ENCODE measurements around the gene DNA2. TPM values are rescaled to one million over a fixed set of nuclear protein-coding genes. Genes with fewer than 3 reads are reported as not detected.
"Not testable (repeated sequence)": the region's sequence is repeated elsewhere in the genome, so short reads cannot be mapped to it uniquely, and the experiment has no call there.

Gene DNA2
- polyA plus RNA-seq: 2.6 to 7.6 TPM (median 3.5 TPM) in 3 replicates
- 2.2 TPM for polyA plus RNA-seq (2011; ENCODE audit: low read depth)
- polyA plus RNA-seq (2011; cell fraction: cytosol; rRNA removed): 1.4 and 2.3 TPM in 2 replicates
- 8.5 and 12.0 TPM in 2 replicates for polyA plus RNA-seq (2011; cell fraction: nucleus; rRNA removed)
- 2.6 and 3.4 TPM in 2 replicates for polyA plus RNA-seq (2012; ENCODE audit: low replicate concordance)
- polyA minus RNA-seq: 0.10 to 7.8 TPM (median 3.5 TPM) in 3 replicates
- polyA minus RNA-seq (2011; cell fraction: cytosol; rRNA and poly(A)+ RNA removed): 1.3 TPM
- polyA minus RNA-seq (2011; cell fraction: nucleus; rRNA and poly(A)+ RNA removed): 2.3 and 4.7 TPM in 2 replicates

- TF ChIP-seq EZH2 (IDR thresholded peaks at IDR 0.05; ENCODE audit: low read length) (no peak), CTCF (optimal IDR thresholded peaks at IDR 0.05 in 1 of 3, IDR thresholded peaks at IDR 0.05 in 1 of 3, conservative IDR thresholded peaks at IDR 0.05 in 1 of 3; ENCODE audit: extremely low read depth in 1 of 3, insufficient read depth in 2 of 3, low read length in 3 of 3) (no peak)
- FAIRE-seq (no peak), DNase-seq (ENCODE audit: low read depth, low spot score) (peak; percentile 4)
- Histone ChIP-seq H3K9me3 (ENCODE audit: control insufficient read depth, low read depth, low read length) (no peaks in the 10 kb centered on the region), H3K9me1 (ENCODE audit: control insufficient read depth, extremely low read depth, insufficient read depth, low read length) (no peaks in the 10 kb centered on the region), H2AFZ (ENCODE audit: control insufficient read depth, low read length) (peak within 1 kb of the TSS; percentile 96), H3K36me3 (ENCODE audit: control insufficient read depth in 2 of 2, extremely low read depth in 1 of 2, insufficient read depth in 2 of 2, low read length in 2 of 2) (peaks cover 0 to 6% of the 10 kb centered on the region in 2 experiments), H4K20me1 (ENCODE audit: control insufficient read depth, extremely low read depth, insufficient read depth, low read length) (no peaks in the 10 kb centered on the region), H3K4me1 (ENCODE audit: control insufficient read depth, extremely low read depth, insufficient read depth, low read length) (peaks cover 18% of the 10 kb centered on the region), H3K27me3 (ENCODE audit: control insufficient read depth, extremely low read depth, insufficient read depth, low read length) (no peaks in the 10 kb centered on the region), H3K4me3 (ENCODE audit: control insufficient read depth in 2 of 3, extremely low read depth in 1 of 3, insufficient read depth in 2 of 3, low read depth in 1 of 3, low read length in 3 of 3) (peak within 1 kb of the TSS; percentile 56 to 79 (median 76)), H3K4me2 (ENCODE audit: control insufficient read depth, extremely low read depth, insufficient read depth, low read depth, low read length) (peak within 1 kb of the TSS; percentile 94), H3K27ac (ENCODE audit: control insufficient read depth, insufficient read depth, low read length) (peak within 1 kb of the TSS; percentile 65), H3K79me2 (ENCODE audit: control insufficient read depth, insufficient read depth, low read length) (peaks cover 16% of the 10 kb centered on the region), H3K9ac (ENCODE audit: control insufficient read depth, extremely low read depth, insufficient read depth, low read length) (peak within 1 kb of the TSS; percentile 80)
- dilution Hi-C loops (cut with MboI; ENCODE audit: extremely low pct_ligation_motif_present, low sequenced_read_pairs): no loop called here
Observed at GRCh38 chr10:68471586-68472408, at the start of gene DNA2. Gene DNA2, minus strand, starts transcription at chr10:68471973. Its CDS starts 109 bp downstream, at chr10:68471864.

GRCh38 chr10:68518609-68519008 lies 46.8 kb upstream of the DNA2 start:
- DNase-seq (ENCODE audit: low read depth, low spot score); H3K9me3 ChIP-seq (ENCODE audit: control insufficient read depth, low read depth, low read length); H3K4me2 ChIP-seq (ENCODE audit: control insufficient read depth, extremely low read depth, insufficient read depth, low read depth, low read length); H3K9ac ChIP-seq (ENCODE audit: control insufficient read depth, extremely low read depth, insufficient read depth, low read length); H3K27ac ChIP-seq (ENCODE audit: control insufficient read depth, insufficient read depth, low read length); H3K9me1 ChIP-seq (ENCODE audit: control insufficient read depth, extremely low read depth, insufficient read depth, low read length); FAIRE-seq; H3K27me3 ChIP-seq (ENCODE audit: control insufficient read depth, extremely low read depth, insufficient read depth, low read length); H3K4me3 ChIP-seq (ENCODE audit: control insufficient read depth in 2 of 3, extremely low read depth in 1 of 3, insufficient read depth in 2 of 3, low read depth in 1 of 3, low read length in 3 of 3); H4K20me1 ChIP-seq (ENCODE audit: control insufficient read depth, extremely low read depth, insufficient read depth, low read length); H3K79me2 ChIP-seq (ENCODE audit: control insufficient read depth, insufficient read depth, low read length); H3K36me3 ChIP-seq (ENCODE audit: control insufficient read depth in 2 of 2, extremely low read depth in 1 of 2, insufficient read depth in 2 of 2, low read length in 2 of 2); H2AFZ ChIP-seq (ENCODE audit: control insufficient read depth, low read length); dilution Hi-C loops (cut with MboI; ENCODE audit: extremely low pct_ligation_motif_present, low sequenced_read_pairs): not testable (repeated sequence)
- H3K4me1 ChIP-seq (ENCODE audit: control insufficient read depth, extremely low read depth, insufficient read depth, low read length): peaks cover 17% of the 10 kb centered on the region
